DMS53 treated with DMSO at 0.1 percent for 48 hours (cell line): Measurements from ENCODE around the gene MND1.
"Not testable (repeated sequence)": the region's sequence is repeated elsewhere in the genome, so short reads cannot be mapped to it uniquely, and the experiment has no call there.

Source experiments
- DNase-seq: peaks from one replicate; lab custom pipeline; 2025; ENCODE audit not compliant: unreplicated experiment; lab: John Stamatoyannopoulos, UW

MND1 gene

DNA sequence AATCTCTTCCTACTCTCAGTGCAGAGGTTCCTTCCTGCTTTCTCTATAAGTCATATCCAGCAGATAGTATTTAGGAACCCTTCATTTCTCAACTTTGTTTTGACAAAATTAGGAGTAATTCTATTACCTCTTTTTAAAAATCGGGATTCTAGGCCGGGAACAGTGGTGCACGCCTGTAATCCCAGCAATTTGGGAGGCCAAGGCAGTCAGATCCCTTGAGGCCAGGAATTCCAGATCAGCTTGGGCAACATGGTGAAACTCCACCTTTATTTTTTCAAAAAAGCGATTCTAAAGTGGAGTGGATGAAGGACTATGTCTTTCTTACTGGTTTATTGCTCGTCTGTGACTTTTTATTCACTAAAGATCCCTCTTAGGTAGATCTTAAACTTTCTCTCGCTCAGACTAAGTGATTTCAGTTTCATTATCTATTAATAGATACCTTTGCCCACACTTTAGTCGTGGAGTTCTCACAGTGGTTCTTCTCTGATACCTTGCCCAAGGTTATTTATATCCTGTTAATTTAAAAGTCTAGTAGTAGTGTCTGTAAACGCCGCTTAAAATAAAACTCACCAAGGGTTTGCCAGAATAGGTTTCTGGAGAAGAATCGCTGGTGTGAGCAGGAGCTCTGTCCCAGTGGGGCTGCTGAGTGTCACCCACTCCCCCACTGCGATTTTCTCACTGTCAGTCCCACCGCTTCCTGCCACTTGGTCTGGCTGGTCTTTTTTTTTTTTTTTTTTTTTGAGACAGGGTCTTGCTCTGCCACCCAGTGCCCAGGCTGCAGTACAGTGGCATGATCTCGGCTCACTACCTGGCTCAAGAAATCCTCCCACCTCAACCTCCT lies 94.6 kb downstream of the MND1 start:
- no peak for DNase-seq

DNA sequence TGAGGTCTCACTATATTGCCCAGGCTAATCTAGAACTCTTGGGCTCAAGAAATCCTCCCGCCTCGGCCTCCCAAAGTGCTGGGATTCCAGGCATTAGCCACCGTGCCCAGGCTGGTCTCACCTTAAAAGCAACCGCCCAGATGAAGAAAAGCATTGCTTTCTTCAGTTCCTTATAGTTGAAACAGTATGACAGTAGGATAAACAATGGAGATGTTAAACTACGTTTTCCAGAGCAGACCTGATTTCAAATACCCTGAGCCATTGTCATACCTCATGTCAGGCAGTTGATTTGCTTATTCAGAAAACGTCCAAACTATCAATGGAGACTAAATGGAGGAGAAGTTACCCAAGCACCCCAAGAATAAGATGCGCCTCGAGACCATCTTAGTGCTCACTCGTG lies 95.3 kb downstream of the MND1 start:
- no peak for DNase-seq

- no peak for DNase-seq
These were observed 96.0 kb downstream of the MND1 start for GRCh38 chr4:153440475-153440874.

- no peak for DNase-seq
These were observed 102.9 kb downstream of the MND1 start for GRCh38 chr4:153447175-153447905.

DNA sequence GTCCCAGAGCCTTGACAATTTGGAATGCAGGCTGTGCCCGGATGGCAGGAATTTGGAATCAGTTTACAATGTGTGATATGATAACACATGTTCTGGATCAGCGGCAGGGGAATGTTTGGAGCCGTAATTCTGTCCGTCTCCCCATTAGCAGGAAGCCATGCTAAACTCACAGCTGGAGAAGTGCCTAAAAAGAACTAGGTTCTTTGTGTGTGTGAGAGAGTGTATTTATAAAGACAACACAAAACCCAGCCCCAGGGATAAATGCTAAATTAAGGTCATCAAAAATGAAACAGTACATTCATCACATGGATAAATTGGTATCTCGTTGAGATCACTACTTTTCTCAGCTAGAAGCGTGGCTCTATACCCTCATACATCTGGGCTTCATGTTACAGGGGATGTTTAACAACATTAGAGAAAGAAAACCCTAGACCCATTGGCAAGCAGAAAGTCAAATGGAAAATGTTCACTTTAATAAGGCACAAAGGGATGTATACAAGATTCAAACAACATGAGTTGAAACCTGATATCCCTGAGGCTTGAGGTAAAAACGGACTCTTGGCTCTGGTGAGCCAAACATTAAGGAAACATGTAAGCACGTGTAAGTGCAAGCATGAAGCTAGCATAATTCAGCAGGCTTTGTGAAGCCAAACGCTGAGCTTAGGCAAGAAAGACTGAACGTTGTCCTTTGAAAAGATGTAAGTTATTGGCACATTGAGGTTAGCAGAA lies 103.7 kb downstream of the MND1 start:
- no peak for DNase-seq

- DNase-seq: no peak
These were observed 104.8 kb downstream of the MND1 start for GRCh38 chr4:153449338-153449737.

DNA sequence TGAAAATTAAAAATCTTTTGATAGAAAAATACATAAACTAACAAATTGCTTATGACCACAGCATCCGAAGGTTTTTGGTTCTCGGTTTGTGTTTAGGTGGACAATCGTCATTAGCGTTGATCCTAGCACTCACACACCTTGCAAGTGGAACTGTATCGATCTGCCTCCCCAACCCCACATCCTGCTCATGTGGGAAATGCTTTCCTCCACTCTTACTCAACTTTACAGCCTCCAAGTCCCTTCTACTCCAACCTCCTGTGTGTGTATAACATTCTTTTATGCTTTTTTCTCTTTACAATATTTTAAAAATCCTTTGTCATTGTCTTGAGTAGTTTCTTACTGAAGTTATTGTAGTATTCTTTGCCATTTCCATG lies 106.0 kb downstream of the MND1 start:
- no peak for DNase-seq

GRCh38 chr4:153451145-153451544 lies 106.7 kb downstream of the MND1 start:
- DNase-seq: not testable (repeated sequence)

DNA sequence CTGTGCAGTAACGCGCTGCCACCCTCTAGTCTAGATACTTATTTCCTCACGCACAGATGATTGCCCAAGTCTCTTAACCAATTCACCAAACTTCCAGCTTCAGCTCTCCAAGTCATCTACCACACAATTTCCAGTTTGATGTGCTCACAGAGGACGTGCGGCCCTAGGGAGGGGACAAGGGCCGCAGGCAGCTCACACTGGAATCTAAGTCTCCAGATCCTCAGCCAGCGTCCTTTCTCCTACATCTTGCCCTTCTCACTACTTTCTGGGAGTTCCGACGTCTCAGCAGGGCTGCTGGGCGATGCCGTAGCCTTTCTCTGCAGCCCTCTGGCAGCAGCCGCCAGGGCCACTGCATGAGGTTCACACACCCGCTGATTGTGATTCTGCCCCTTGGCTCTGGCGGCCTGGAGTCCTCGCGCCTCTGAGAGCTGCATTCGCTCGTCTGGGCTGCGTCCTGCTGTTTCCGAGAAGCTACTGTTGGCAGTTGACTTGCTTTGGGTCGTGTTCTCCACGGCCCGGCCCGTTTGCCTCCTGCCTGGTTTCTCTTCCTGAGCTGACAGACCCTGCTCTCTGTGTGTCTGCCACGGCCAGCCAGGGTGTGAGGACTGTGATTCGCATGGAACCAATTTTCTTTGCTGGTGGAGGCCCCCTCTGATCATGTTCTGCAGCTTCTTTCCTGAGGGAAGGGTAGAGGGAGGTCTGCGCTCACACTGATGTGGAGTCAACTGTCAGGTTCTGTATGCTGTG lies 107.6 kb downstream of the MND1 start:
- no peak for DNase-seq

GRCh38 chr4:153452658-153453378 lies 108.3 kb downstream of the MND1 start:
- DNase-seq: no peak

DNA sequence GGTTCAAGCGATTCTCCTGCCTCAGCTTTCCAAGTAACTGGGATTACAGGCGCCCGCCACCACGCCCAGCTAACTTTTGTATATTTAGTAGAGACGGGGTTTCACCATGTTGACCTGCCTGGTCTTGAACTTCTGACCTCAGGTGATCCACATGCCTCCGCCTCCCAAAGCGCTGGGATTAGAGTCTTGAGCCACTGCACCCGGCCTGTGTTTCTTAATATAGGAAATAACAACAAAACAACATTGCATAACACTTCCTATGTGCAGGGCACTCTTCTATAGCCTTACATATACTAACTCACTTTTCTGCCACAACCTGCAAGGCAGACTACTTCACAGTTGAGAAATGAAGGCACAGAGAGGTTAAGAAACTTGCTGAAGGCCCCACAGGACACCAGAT lies 108.9 kb downstream of the MND1 start:
- DNase-seq: no peak

DNA sequence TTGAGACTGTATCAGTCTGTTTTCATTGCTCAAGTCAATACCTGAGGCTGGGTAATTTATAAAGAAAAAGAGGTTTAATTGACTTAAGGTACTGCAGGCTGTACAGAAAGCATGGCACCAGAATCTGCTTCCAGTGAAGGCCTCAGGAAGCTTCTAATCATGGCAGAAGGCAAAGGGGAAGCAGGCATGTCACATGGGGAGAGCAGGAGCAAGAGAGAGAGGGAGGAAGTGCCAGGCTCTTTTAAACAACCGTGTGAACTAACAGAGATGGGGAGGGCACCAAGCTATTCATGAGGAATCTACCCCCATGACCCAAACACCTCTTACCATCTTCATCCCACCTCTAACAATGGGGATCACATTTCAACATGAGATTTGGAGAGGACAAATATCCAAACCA lies 114.5 kb downstream of the MND1 start:
- DNase-seq: no peak

DNA sequence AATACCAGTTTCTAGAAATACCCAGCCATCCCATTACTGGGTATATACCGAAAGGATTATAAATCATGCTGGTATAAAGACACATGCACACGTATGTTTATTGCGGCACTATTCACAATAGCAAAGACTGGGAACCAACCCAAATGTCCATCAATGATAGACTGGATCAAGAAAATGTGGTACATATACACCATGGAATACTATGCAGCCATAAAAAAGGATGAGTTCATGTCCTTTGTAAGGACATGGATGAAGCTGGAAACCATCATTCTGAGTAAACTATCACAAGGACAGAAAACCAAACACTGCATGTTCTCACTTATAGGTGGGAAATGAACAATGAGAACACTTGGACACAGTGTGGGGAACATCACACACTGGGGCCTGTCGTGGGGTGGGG lies 117.1 kb downstream of the MND1 start:
- DNase-seq: not testable (repeated sequence)

- DNase-seq: peak; percentile 18
These were observed 119.6 kb downstream of the MND1 start for GRCh38 chr4:153464068-153464467.
